Measurements from ENCODE around the gene GASK1A. TPM values are rescaled to one million over a fixed set of nuclear protein-coding genes. Genes with fewer than 3 reads are reported as not detected.

The GASK1A gene
- total and polyA plus RNA-seq, 2 donors (not counting 1 experiment from before 2014, with no cell fraction given): 0.14 to 1.8 TPM

DNA sequence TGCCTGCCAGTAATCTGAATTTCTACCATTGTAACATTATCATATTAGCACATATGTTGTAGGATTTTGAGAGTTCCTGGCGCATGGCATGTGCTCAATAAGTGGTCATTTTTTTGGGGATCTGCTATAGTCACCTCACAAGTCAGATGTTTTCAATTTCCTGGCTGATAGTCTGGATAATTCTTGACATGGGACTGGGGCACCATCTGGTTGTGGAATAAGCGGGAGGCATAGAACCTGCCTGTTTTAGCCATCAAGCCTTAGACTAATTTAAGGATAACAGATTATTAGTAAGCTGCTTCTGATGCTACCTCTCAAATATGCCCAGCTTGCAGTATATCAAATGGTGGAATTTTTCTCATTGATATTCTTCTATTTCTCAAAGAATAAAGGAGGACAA lies 39.1 kb downstream of the GASK1A start:
- Histone ChIP-seq H3K27me3 (ENCODE audit: control insufficient read depth, insufficient read depth, low read length) (no peaks in the 10 kb centered on the region), H3K36me3 (ENCODE audit: control insufficient read depth, insufficient read depth, low read length) (no peaks in the 10 kb centered on the region), H3K79me2 (ENCODE audit: control insufficient read depth, insufficient read depth, low read length) (no peaks in the 10 kb centered on the region), H3K9ac (ENCODE audit: insufficient read depth, low read length) (no peak overlapping the region), H3K4me3 (replicated peaks in 1 of 4; ENCODE audit: control extremely low read depth in 1 of 4, insufficient read depth in 1 of 4, low read depth in 3 of 4, low read length in 4 of 4) (no peak overlapping the region), H3K27ac (ENCODE audit: insufficient read depth, low read length) (no peak overlapping the region), H4K20me1 (ENCODE audit: control insufficient read depth, extremely low read depth, insufficient read depth, low read length) (no peaks in the 10 kb centered on the region), H3K4me2 (ENCODE audit: extremely low read depth, insufficient read depth, low read length) (no peak overlapping the region), H3K9me3 (ENCODE audit: control insufficient read depth, insufficient read depth, low read depth, low read length) (no peaks in the 10 kb centered on the region), H3K4me1 (ENCODE audit: control insufficient read depth, extremely low read depth, insufficient read depth, low read length) (no peaks in the 10 kb centered on the region), H2AFZ (ENCODE audit: low read length) (no peak overlapping the region)
- no peak for TF ChIP-seq EZH2 (IDR thresholded peaks at IDR 0.05; ENCODE audit: low read length, missing control alignments)
- TF ChIP-seq CTCF (conservative IDR thresholded peaks at IDR 0.05 in 1 of 2, IDR thresholded peaks at IDR 0.05 in 1 of 2; ENCODE audit: low read depth in 1 of 2, low read length in 2 of 2): no peak
- DNase-seq (ENCODE audit: low read depth in 2 of 2): no peak

GRCh38 chr3:43019006-43019809 lies 40.1 kb downstream of the GASK1A start:
- Histone ChIP-seq H3K27me3 (ENCODE audit: control insufficient read depth, insufficient read depth, low read length) (no peaks in the 10 kb centered on the region), H3K4me2 (ENCODE audit: extremely low read depth, insufficient read depth, low read length) (no peak overlapping the region), H3K36me3 (ENCODE audit: control insufficient read depth, insufficient read depth, low read length) (no peaks in the 10 kb centered on the region), H3K4me1 (ENCODE audit: control insufficient read depth, extremely low read depth, insufficient read depth, low read length) (no peaks in the 10 kb centered on the region), H3K9me3 (ENCODE audit: control insufficient read depth, insufficient read depth, low read depth, low read length) (no peaks in the 10 kb centered on the region), H3K4me3 (replicated peaks in 1 of 4; ENCODE audit: control extremely low read depth in 1 of 4, insufficient read depth in 1 of 4, low read depth in 3 of 4, low read length in 4 of 4) (no peak overlapping the region), H3K9ac (ENCODE audit: insufficient read depth, low read length) (no peak overlapping the region), H3K27ac (ENCODE audit: insufficient read depth, low read length) (no peak overlapping the region), H2AFZ (ENCODE audit: low read length) (no peak overlapping the region), H4K20me1 (ENCODE audit: control insufficient read depth, extremely low read depth, insufficient read depth, low read length) (no peaks in the 10 kb centered on the region), H3K79me2 (ENCODE audit: control insufficient read depth, insufficient read depth, low read length) (no peaks in the 10 kb centered on the region)
- TF ChIP-seq CTCF (conservative IDR thresholded peaks at IDR 0.05 in 1 of 2, IDR thresholded peaks at IDR 0.05 in 1 of 2; ENCODE audit: low read depth in 1 of 2, low read length in 2 of 2): no peak
- no peak for TF ChIP-seq EZH2 (IDR thresholded peaks at IDR 0.05; ENCODE audit: low read length, missing control alignments)
- DNase-seq (ENCODE audit: low read depth in 2 of 2): peak in 1 of 2 donors; percentile 23

GRCh38 chr3:43019826-43020225 lies 40.7 kb downstream of the GASK1A start:
- H3K4me3 ChIP-seq (replicated peaks in 1 of 4; ENCODE audit: control extremely low read depth in 1 of 4, insufficient read depth in 1 of 4, low read depth in 3 of 4, low read length in 4 of 4): no peak overlapping the region
- TF ChIP-seq EZH2 (IDR thresholded peaks at IDR 0.05; ENCODE audit: low read length, missing control alignments) (no peak), CTCF (conservative IDR thresholded peaks at IDR 0.05 in 1 of 2, IDR thresholded peaks at IDR 0.05 in 1 of 2; ENCODE audit: low read depth in 1 of 2, low read length in 2 of 2) (no peak)
- no peaks in the 10 kb centered on the region for H4K20me1 ChIP-seq (ENCODE audit: control insufficient read depth, extremely low read depth, insufficient read depth, low read length)
- no peak overlapping the region for H3K27ac ChIP-seq (ENCODE audit: insufficient read depth, low read length)
- H3K36me3 ChIP-seq (ENCODE audit: control insufficient read depth, insufficient read depth, low read length): no peaks in the 10 kb centered on the region
- no peak overlapping the region for H3K9ac ChIP-seq (ENCODE audit: insufficient read depth, low read length)
- no peaks in the 10 kb centered on the region for H3K79me2 ChIP-seq (ENCODE audit: control insufficient read depth, insufficient read depth, low read length)
- H3K9me3 ChIP-seq (ENCODE audit: control insufficient read depth, insufficient read depth, low read depth, low read length): no peaks in the 10 kb centered on the region
- H3K4me2 ChIP-seq (ENCODE audit: extremely low read depth, insufficient read depth, low read length): no peak overlapping the region
- no peaks in the 10 kb centered on the region for H3K4me1 ChIP-seq (ENCODE audit: control insufficient read depth, extremely low read depth, insufficient read depth, low read length)
- no peak for DNase-seq (ENCODE audit: low read depth in 2 of 2)
- no peaks in the 10 kb centered on the region for H3K27me3 ChIP-seq (ENCODE audit: control insufficient read depth, insufficient read depth, low read length)
- H2AFZ ChIP-seq (ENCODE audit: low read length): no peak overlapping the region

Measured in fibroblast of lung (primary cell).